IMR-90 (cell line): ENCODE results near the gene PARP1.

Experiments used
- CTCF ChIP-seq: conservative IDR thresholded peaks from 2 replicates; pipeline ENCODE4 v1.5.1; 2012; ENCODE audit warnings: mild to moderate bottlenecking, low read depth, low read length, improper control_type of control experiment
- MXI1 ChIP-seq: IDR thresholded peaks from 2 replicates; pipeline ENCODE4 v1.6.1; 2012; ENCODE audit warnings: low read depth, mild to moderate bottlenecking, low read length, moderate library complexity, borderline replicate concordance
- POLR2A ChIP-seq: IDR thresholded peaks from 2 replicates; pipeline ENCODE4 v1.6.1; 2012; ENCODE audit warnings: mild to moderate bottlenecking, low read depth, low read length

DNA sequence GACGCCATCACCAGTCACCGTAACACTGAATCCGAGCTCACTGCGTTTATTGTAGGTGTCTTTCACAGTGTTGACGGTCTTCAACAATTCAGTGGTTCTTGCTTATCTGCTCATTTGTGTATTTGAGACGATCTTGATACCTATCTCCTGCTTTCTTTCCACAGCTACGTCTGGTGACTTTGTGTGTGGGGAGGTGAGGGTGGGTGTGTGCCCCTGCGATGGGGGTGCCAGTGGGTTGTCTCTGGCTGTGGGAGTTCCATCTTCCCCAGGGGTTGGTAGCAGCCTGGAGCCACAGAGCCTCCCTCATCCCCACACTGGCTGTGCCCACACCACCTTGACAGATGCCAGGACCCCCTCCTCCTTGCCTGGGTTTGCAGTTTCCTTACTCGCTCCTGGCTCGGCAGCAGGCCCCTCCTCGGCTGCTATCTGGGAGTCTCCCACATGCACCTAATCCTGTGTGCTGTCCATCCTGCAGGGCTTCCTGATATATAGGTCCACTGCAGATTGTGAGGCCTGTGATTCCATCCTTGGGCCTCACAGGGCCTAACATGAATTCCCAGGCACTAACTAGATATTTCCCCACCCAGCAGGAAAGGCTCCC is 6.3 kb upstream of the PARP1 start:
- TF ChIP-seq POLR2A (no peak), MXI1 (no peak), CTCF (no peak)
